GM12872 (cell line): ENCODE results near the gene BOLA3.

Source experiments
- TF ChIP-seq, protein P1 (sequence below): IDR thresholded peaks from 3 replicates; pipeline ENCODE4 v1.5.1; 2011; ENCODE audit warnings: low read depth, mild to moderate bottlenecking, low read length, moderate library complexity; ENCODE audit not compliant: insufficient read depth

BOLA3 gene

DNA sequence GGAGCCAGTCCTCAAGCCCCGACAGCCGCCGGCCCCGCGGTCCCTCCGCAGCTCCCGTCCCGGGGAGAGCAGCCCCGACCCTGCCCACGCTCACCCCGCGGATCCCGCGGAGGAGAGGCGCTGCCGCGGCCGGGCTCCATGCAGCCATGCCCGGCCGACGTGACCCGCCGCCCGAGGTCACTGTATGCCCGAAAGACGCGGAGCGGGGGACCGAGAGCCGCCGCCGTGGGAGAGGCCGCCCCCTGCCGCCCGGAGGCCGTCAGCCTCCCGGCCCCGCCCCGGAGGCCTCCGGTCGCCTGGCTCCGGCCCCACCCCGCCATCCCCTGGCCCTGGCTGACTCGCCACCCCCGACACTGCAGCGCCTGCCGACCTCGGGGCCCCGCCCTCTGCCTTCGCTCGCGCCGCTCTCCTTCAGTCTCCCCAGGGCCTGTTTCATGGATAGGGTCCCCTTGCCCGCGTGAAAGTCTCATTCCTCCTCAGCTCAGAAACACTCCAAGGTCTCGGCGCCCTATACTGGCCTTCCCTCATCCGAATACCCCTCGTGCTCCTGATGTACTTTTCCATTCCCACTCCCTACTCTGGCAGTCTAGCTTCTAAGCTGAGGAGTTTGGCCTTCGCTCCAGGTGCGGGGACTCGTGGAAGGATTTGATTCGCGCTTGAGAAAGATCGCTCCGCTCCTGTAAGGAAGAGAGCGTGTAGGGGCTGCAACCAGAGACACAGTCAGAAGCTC, at the start of gene BOLA3:
BOLA3 (minus strand) TSS at position 186 of the 730 bp plus-strand sequence; CDS start at position 148, 38 bp downstream.
- TF ChIP-seq, protein P1, sequence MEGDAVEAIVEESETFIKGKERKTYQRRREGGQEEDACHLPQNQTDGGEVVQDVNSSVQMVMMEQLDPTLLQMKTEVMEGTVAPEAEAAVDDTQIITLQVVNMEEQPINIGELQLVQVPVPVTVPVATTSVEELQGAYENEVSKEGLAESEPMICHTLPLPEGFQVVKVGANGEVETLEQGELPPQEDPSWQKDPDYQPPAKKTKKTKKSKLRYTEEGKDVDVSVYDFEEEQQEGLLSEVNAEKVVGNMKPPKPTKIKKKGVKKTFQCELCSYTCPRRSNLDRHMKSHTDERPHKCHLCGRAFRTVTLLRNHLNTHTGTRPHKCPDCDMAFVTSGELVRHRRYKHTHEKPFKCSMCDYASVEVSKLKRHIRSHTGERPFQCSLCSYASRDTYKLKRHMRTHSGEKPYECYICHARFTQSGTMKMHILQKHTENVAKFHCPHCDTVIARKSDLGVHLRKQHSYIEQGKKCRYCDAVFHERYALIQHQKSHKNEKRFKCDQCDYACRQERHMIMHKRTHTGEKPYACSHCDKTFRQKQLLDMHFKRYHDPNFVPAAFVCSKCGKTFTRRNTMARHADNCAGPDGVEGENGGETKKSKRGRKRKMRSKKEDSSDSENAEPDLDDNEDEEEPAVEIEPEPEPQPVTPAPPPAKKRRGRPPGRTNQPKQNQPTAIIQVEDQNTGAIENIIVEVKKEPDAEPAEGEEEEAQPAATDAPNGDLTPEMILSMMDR = peak; percentile 65

DNA sequence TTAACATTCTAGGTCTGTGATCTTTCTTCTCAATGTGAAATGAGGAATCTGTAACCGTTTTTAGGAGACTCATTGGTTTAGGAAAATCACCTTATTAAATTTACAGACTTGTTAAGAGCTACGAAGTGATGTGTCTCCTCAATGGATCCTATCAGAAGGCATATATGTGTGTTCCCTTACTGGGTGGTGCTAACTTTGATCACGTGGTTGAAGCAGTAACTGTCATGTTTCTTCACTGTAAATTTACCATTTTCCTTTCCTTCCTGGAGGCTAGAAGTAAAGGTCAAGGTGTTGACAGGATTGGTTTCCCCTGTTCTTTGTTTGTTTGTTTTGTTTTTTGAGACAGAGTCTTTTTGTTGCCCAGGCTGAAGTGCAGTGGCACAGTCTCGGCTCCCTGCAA, 49.3 kb upstream of the BOLA3 start:
- TF ChIP-seq, protein P1 = no peak

GRCh38 chr2:74194799-74195198, 47.1 kb upstream of the BOLA3 start:
- TF ChIP-seq, protein P1 = no peak

DNA sequence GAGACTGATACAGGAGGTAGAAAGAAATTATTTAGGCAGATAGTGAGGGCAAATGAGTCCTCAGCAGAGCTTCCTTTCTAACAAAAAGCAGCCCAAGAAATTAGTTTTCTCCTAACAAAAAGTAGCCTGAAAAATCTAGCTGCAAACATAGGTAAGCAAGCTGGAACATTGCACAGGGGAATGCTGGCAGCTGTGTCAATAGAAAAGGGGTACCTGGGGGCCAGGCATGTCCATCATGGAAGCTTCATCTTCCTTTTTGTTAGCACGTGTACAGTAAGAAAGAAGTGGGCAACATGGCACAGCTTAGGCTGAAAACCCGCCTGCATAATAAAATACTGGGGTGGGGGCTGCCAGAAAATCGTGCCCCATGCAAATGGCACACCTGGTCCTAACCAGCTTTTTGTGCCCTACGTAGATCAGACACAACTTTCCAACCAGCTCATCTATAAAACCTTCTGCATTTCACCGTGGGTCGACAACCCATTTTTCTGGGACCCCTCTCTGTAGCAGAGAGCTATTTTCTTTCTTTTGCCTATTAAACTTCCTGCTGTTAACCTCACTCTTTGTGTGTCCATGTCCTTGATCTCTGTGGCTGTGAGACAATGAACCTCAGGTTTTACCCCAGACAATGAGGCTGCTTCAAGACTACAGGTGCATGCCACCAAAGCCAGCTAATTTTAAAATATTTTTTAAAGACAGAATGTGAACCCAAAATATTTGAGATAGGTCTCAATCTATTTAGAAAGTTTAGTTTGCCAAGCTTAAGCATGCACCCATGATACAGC, 44.1 kb upstream of the BOLA3 start:
- TF ChIP-seq, protein P1 = no peak

- TF ChIP-seq, protein P1 = no peak
These were observed 41.0 kb upstream of the BOLA3 start for GRCh38 chr2:74188696-74189095.

- TF ChIP-seq, protein P1 = no peak
These were observed 40.4 kb upstream of the BOLA3 start for GRCh38 chr2:74188018-74188601.

DNA sequence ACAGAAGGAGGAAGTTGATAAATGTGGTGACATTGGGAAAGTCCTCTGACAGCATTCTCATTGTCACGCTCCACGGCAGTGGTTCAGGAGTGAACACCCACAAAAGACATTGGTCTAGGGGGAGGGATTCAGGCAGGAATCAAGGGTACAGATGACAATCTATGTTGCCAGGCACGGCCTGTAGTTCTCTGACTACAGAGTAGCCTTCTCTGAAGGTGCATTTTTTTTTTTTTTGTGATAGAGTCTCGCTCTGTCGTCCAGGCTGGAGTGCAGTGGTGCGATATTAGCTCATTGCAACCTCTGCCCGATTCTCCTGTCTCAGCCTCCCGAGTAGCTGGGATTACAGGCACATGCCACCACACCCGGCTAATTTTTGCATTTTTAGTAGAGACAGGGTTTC, 38.3 kb upstream of the BOLA3 start:
- TF ChIP-seq, protein P1 = no peak
